ENCODE measurements around the gene ATP5F1B.
"Not testable (repeated sequence)": the region's sequence is repeated elsewhere in the genome, so short reads cannot be mapped to it uniquely, and the experiment has no call there.

The ATP5F1B gene

DNA sequence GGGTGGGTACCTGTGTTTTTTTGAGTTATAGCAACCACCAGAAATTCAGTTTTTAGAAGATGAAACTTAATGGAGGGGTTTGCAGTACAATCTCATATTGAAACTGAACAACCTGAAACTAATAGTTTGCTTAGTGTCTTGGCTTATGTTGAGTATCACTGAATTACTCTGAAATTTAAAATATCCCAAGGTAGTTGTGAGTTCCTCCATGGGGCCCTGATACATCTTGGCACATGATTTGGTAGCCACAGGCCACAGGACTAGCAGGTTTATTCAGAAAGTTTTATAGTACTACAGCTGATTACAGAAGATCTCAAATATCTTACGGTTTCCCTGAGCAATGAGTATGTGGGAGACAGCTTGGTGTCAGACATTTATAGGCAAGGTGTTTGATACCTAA is 31.9 kb upstream of the ATP5F1B start:
- DNase-seq (ENCODE audit: low read depth, low spot score): no peak
- H3K36me3 ChIP-seq (ENCODE audit: control insufficient read depth, insufficient read depth, low read length): peaks cover 5% of the 10 kb centered on the region
- WGBS (ENCODE audit: insufficient coverage, insufficient read length): no CpG with 5 or more reads among the region's 1 CpG
- no peak overlapping the region for H3K27ac ChIP-seq (ENCODE audit: low read length)
- no peak overlapping the region for H3K4me3 ChIP-seq (ENCODE audit: low read length)
- H3K9me3 ChIP-seq (ENCODE audit: control insufficient read depth, insufficient read depth, low read length): no peaks in the 10 kb centered on the region
- H3K27me3 ChIP-seq (ENCODE audit: control insufficient read depth, insufficient read depth, low read length): no peaks in the 10 kb centered on the region
- H3K4me1 ChIP-seq (ENCODE audit: control insufficient read depth, insufficient read depth, low read length): no peaks in the 10 kb centered on the region

DNA sequence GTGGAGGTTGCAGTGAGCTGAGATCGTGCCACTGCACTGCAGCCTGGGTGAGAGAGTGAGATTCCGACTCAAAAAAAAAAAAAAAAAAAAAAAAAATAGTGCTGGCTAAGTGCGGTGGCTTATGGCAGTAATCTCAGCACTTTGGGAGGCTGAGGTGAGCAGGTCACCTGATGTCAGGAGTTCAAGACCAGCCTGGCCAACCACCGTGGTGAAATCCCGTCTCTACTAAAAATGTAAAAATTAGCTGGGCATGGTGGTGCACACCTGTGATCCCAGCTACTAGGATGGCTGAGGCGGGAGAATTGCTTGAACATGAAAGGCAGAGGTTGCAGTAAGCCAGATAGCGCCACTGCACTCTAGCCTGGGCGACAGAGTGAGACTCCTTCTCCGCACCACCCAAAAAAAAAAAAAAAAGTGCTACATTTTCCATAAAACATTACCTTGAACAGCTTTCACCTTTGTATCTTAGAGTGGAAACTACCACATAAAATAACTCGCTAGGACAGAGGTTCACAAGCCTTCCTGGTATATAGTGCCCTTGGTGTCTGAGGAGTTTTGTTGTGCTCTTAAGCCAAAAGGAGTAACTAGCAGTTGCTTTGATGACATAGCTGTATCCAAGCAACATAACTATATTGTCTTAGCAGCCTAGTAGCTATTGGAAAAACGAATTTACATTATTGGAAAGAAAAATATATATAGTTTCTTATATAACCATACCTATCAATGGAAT is 31.2 kb upstream of the ATP5F1B start:
- Histone ChIP-seq H3K4me3 (ENCODE audit: low read length) (no peak overlapping the region), H3K27me3 (ENCODE audit: control insufficient read depth, insufficient read depth, low read length) (no peaks in the 10 kb centered on the region), H3K4me1 (ENCODE audit: control insufficient read depth, insufficient read depth, low read length) (no peaks in the 10 kb centered on the region), H3K27ac (ENCODE audit: low read length) (no peak overlapping the region), H3K36me3 (ENCODE audit: control insufficient read depth, insufficient read depth, low read length) (peaks cover 5% of the 10 kb centered on the region), H3K9me3 (ENCODE audit: control insufficient read depth, insufficient read depth, low read length) (no peaks in the 10 kb centered on the region)
- WGBS (ENCODE audit: insufficient coverage, insufficient read length): no CpG with 5 or more reads among the region's 11 CpGs
- DNase-seq (ENCODE audit: low read depth, low spot score): no peak

DNA sequence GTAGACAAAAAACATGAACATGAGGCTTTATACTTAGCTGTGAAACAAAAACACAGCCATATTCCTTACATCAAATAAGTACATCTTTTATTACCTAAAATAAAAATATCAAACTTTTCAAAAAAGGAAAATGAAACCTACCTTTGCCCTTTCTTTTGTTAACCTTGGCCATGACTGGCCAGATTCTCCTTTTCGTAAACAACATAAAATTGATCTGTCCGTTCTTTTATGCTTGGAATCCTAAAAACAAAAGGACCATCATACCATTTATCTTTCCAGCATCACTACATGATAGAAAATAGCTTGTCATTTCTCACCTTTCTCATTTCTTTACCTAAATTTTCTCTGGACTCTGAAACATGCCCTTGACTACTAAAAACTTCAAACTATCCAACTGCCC is 25.8 kb upstream of the ATP5F1B start:
- WGBS (ENCODE audit: insufficient coverage, insufficient read length): no CpG with 5 or more reads among the region's 2 CpGs
- Histone ChIP-seq H3K27ac (ENCODE audit: low read length) (no peak overlapping the region), H3K27me3 (ENCODE audit: control insufficient read depth, insufficient read depth, low read length) (no peaks in the 10 kb centered on the region), H3K9me3 (ENCODE audit: control insufficient read depth, insufficient read depth, low read length) (no peaks in the 10 kb centered on the region), H3K36me3 (ENCODE audit: control insufficient read depth, insufficient read depth, low read length) (peaks cover 20% of the 10 kb centered on the region), H3K4me1 (ENCODE audit: control insufficient read depth, insufficient read depth, low read length) (no peaks in the 10 kb centered on the region), H3K4me3 (ENCODE audit: low read length) (no peak overlapping the region)
- no peak for DNase-seq (ENCODE audit: low read depth, low spot score)

DNA sequence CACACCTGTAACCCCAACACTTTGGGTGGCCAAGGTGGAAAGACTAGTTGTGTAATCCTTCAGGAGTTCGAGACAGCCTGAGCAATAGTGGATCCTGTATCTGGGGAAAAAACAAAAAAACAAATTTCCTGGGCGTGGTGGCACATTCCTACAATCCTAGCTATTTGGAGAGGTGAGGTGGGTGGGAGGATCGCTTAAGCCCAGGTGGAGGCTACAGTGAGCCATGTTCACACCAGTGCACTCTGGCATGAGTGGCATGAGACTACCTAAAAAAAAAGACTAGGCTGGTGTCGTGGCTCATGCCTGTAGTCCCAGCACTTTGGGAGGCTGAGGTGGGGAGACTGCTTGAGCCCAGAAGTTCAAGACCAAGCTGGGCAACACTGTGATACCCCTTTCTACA is 25.1 kb upstream of the ATP5F1B start:
- no peaks in the 10 kb centered on the region for H3K27me3 ChIP-seq (ENCODE audit: control insufficient read depth, insufficient read depth, low read length)
- no peak overlapping the region for H3K27ac ChIP-seq (ENCODE audit: low read length)
- no peak for DNase-seq (ENCODE audit: low read depth, low spot score)
- no peaks in the 10 kb centered on the region for H3K9me3 ChIP-seq (ENCODE audit: control insufficient read depth, insufficient read depth, low read length)
- no peak overlapping the region for H3K4me3 ChIP-seq (ENCODE audit: low read length)
- H3K4me1 ChIP-seq (ENCODE audit: control insufficient read depth, insufficient read depth, low read length): no peaks in the 10 kb centered on the region
- no CpG with 5 or more reads among the region's 4 CpGs for WGBS (ENCODE audit: insufficient coverage, insufficient read length)
- H3K36me3 ChIP-seq (ENCODE audit: control insufficient read depth, insufficient read depth, low read length): peaks cover 22% of the 10 kb centered on the region

DNA sequence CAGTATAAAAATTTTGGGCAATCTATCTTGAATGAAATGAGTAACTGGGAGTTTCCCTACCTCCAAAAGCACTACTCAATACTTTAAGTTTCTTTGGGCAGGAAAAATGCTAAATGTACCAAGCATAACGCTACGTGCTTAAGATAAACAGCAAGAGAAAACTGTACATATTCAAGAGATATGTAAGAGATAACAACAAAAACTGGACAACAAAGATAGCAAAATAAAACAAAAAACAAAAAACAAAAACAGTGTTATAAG is 22.3 kb upstream of the ATP5F1B start:
- no peak for DNase-seq (ENCODE audit: low read depth, low spot score)
- Histone ChIP-seq H3K27ac (ENCODE audit: low read length) (no peak overlapping the region), H3K4me3 (ENCODE audit: low read length) (no peak overlapping the region), H3K9me3 (ENCODE audit: control insufficient read depth, insufficient read depth, low read length) (no peaks in the 10 kb centered on the region), H3K4me1 (ENCODE audit: control insufficient read depth, insufficient read depth, low read length) (no peaks in the 10 kb centered on the region), H3K36me3 (ENCODE audit: control insufficient read depth, insufficient read depth, low read length) (peaks cover 26% of the 10 kb centered on the region), H3K27me3 (ENCODE audit: control insufficient read depth, insufficient read depth, low read length) (no peaks in the 10 kb centered on the region)
- no CpG with 5 or more reads among the region's 2 CpGs for WGBS (ENCODE audit: insufficient coverage, insufficient read length)

DNA sequence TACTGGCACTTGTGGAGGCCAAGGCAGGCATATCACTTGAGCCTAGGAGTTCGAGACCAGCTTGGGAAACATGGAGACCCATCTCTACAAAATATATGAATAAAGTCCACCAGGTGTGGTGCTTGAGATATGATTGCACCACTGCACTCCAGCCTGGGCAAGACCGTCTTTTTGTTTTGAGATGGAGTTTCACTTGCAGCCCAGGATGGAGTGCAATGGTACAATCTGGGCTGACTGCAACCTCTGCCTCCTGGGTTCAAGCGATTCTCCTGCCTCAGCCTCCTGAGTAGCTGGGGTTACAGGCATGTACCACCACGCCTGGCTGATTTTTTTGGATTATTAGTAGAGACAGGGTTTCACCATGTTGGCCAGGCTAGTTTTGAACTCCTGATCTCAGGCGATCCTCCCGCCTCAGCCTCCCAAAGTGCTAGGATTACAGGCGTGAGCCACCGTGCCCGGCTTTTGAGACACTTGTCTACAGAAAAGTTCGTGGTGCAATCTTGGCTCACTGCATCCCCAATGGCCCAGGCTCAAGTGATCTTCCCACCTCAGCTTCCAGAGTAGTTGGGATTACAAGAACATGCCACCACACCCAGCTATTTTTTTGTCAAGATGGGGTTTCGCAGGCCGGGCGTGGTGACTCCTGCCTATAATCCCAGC is 16.3 kb upstream of the ATP5F1B start:
- no peak for DNase-seq (ENCODE audit: low read depth, low spot score)
- no peak overlapping the region for H3K27ac ChIP-seq (ENCODE audit: low read length)
- peaks cover 9% of the 10 kb centered on the region; the same call in 1 of the 2 replicates for H3K36me3 ChIP-seq (ENCODE audit: control insufficient read depth, insufficient read depth, low read length)
- WGBS (ENCODE audit: insufficient coverage, insufficient read length): no CpG with 5 or more reads among the region's 13 CpGs
- no peaks in the 10 kb centered on the region for H3K27me3 ChIP-seq (ENCODE audit: control insufficient read depth, insufficient read depth, low read length)
- no peak overlapping the region for H3K4me3 ChIP-seq (ENCODE audit: low read length)
- no peaks in the 10 kb centered on the region for H3K4me1 ChIP-seq (ENCODE audit: control insufficient read depth, insufficient read depth, low read length)
- no peaks in the 10 kb centered on the region for H3K9me3 ChIP-seq (ENCODE audit: control insufficient read depth, insufficient read depth, low read length)

DNA sequence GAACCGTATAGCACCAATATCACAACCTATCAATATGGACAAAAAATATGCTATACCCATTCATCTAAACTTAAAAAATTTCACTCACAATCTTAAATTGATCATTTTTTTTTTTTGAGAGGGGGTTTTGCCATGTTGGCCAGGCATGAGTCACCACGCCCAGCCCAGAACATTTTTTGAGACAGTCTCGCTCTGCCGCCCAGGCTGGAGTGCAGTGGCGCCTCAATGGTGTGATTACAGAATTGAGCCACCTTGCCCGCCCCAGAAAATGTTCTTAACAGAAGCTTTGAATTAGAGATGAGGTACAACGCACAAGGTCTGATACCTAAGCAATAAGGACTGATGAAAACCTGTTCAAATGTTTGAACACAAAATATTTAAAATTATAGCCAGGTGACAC is 15.8 kb upstream of the ATP5F1B start:
- H3K36me3 ChIP-seq (ENCODE audit: control insufficient read depth, insufficient read depth, low read length): peaks cover 5% of the 10 kb centered on the region; the same call in 1 of the 2 replicates
- H3K27me3 ChIP-seq (ENCODE audit: control insufficient read depth, insufficient read depth, low read length): no peaks in the 10 kb centered on the region
- H3K27ac ChIP-seq (ENCODE audit: low read length): no peak overlapping the region
- no peaks in the 10 kb centered on the region for H3K9me3 ChIP-seq (ENCODE audit: control insufficient read depth, insufficient read depth, low read length)
- WGBS (ENCODE audit: insufficient coverage, insufficient read length): no CpG with 5 or more reads among the region's 7 CpGs
- no peak for DNase-seq (ENCODE audit: low read depth, low spot score)
- no peaks in the 10 kb centered on the region for H3K4me1 ChIP-seq (ENCODE audit: control insufficient read depth, insufficient read depth, low read length)
- H3K4me3 ChIP-seq (ENCODE audit: low read length): no peak overlapping the region

DNA sequence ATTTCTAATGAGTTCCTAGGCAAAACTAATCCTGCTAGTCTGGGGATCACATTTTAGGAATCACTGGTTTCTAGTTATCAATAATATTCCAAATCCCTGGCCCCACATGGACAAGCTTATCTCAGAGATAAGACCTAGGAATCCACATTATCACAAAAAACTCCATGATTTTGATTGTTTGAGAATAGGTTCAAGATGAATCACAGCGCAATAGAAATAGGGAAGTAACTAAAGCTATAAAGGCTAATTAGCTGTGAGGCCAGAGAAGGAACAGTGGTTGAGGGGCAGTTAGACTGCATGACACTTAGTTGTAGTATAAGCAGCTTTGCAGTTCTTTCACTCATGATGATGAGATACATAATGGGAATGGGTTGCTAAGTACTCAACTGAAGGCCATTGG is 13.1 kb upstream of the ATP5F1B start:
- no peak overlapping the region for H3K4me3 ChIP-seq (ENCODE audit: low read length)
- no peak overlapping the region for H3K27ac ChIP-seq (ENCODE audit: low read length)
- no peaks in the 10 kb centered on the region for H3K36me3 ChIP-seq (ENCODE audit: control insufficient read depth, insufficient read depth, low read length)
- no CpG with 5 or more reads among the region's 1 CpG for WGBS (ENCODE audit: insufficient coverage, insufficient read length)
- no peaks in the 10 kb centered on the region for H3K4me1 ChIP-seq (ENCODE audit: control insufficient read depth, insufficient read depth, low read length)
- H3K9me3 ChIP-seq (ENCODE audit: control insufficient read depth, insufficient read depth, low read length): no peaks in the 10 kb centered on the region
- no peak for DNase-seq (ENCODE audit: low read depth, low spot score)
- H3K27me3 ChIP-seq (ENCODE audit: control insufficient read depth, insufficient read depth, low read length): no peaks in the 10 kb centered on the region

DNA sequence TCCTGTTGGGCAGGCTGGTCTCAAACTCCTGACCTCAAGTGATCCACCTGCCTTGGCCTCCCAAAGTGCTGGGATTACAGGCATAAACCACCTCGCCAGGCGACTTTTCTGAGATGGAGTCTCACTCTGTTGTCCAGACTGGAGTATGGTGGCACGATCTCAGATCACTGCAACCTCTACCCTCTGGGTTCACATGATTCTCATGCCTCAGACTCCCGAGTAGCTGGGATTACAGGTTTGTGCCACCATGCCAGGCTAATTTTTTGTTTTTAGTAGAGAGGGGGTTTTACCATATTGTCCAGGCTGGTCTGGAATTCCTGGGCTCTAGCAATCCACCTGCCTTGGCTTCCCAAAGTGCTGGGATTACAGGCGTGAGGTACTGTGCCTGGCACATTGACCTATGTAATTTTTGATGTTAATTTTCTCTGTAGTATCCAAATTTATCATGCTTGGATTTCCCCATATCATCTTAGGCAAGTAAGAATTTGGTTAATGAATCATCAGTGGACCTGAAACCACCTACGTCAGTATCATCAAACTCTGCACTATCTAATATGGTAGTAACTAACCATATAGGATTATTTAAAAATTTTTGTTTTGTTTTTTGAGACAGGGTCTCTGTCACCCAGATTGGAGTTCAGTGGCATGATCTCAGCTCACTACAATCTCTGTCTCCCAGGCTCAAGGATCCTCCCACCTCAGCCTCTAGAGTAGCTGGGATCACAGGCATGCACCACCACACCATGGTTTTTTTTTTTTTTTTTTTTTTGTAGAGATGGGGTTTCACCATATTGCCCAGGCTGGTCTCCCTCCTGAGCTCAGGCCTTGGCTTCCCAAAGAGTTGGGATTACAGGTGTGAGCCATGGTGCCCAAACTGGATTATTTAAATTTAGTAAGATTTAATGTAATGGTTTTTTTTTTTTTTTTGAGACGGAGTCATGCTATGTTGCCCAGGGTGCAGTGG is 11.9 kb upstream of the ATP5F1B start:
- no CpG with 5 or more reads among the region's 7 CpGs for WGBS (ENCODE audit: insufficient coverage, insufficient read length)
- no peak overlapping the region for H3K27ac ChIP-seq (ENCODE audit: low read length)
- no peaks in the 10 kb centered on the region; the same call in 1 of the 2 replicates for H3K9me3 ChIP-seq (ENCODE audit: control insufficient read depth, insufficient read depth, low read length)
- DNase-seq (ENCODE audit: low read depth, low spot score): no peak
- H3K4me3 ChIP-seq (ENCODE audit: low read length): no peak overlapping the region
- H3K36me3 ChIP-seq (ENCODE audit: control insufficient read depth, insufficient read depth, low read length): no peaks in the 10 kb centered on the region
- no peaks in the 10 kb centered on the region for H3K27me3 ChIP-seq (ENCODE audit: control insufficient read depth, insufficient read depth, low read length)
- no peaks in the 10 kb centered on the region for H3K4me1 ChIP-seq (ENCODE audit: control insufficient read depth, insufficient read depth, low read length)

DNA sequence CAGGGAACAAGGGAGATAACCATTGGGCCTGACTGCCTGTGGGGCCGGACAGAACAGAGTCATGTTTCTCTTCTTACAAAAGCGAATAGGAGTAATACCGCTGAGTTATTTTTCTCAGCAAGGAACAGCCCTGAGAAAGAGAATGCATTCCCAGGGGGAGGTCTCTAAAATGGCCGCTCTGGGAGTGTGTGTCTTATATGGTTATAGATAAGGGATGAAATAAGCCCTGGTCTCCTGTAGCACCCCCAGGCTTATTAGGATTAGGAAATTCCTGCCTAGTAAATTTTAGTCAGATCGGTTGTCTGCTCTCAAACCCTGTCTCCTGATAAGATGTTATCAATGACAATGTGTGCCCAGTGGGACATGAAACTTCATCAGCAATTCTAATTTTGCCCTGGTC is 8.0 kb upstream of the ATP5F1B start:
- H3K27me3 ChIP-seq (ENCODE audit: control insufficient read depth, insufficient read depth, low read length); DNase-seq (ENCODE audit: low read depth, low spot score); H3K4me1 ChIP-seq (ENCODE audit: control insufficient read depth, insufficient read depth, low read length); H3K36me3 ChIP-seq (ENCODE audit: control insufficient read depth, insufficient read depth, low read length); H3K4me3 ChIP-seq (ENCODE audit: low read length); H3K27ac ChIP-seq (ENCODE audit: low read length); H3K9me3 ChIP-seq (ENCODE audit: control insufficient read depth, insufficient read depth, low read length): not testable (repeated sequence)
- WGBS (ENCODE audit: insufficient coverage, insufficient read length): no CpG with 5 or more reads among the region's 5 CpGs
